Thoracic aorta (tissue), 2 donors: ENCODE measurements around the gene TCF7L2. TPM values are rescaled to one million over a fixed set of nuclear protein-coding genes. Genes with fewer than 3 reads are reported as not detected.

Source experiments
- ATAC-seq: fragments of 150-250 bp; one replicate; pipeline ENCODE4 v1.8.0; 2017; ENCODE audit warnings: low read depth; ENCODE audit not compliant: insufficient number of reproducible peaks, low FRiP score
- DNase-seq: peaks from one replicate; pipeline ENCODE4 v3.0.0-alpha.2; 2020; ENCODE audit warnings: low spot score
- H3K27ac ChIP-seq, 2 donors: fragments of 200-600 bp; sonication (generic); 1 replicate in 1 of 2; 2 replicates in 1 of 2; pipeline ENCODE4 v1.5.1; 2016; ENCODE audit warnings: mild to moderate bottlenecking in 2 of 2, moderate library complexity in 2 of 2
- H3K27me3 ChIP-seq: fragments of 200-600 bp; sonication (generic); replicated peaks from 2 replicates; pipeline ENCODE4 v1.6.0; 2016; ENCODE audit warnings: mild to moderate bottlenecking; ENCODE audit not compliant: insufficient read depth
- H3K36me3 ChIP-seq: fragments of 200-600 bp; sonication (generic); one replicate; pipeline ENCODE4 v1.5.1; 2016
- H3K4me1 ChIP-seq, 2 donors: fragments of 200-600 bp; sonication (generic); 1 replicate in 1 of 2; 2 replicates in 1 of 2; pipeline versions ENCODE4 v1.5.1 to v1.6.0; 2016; ENCODE audit warnings: low read depth in 2 of 2, mild to moderate bottlenecking in 1 of 2; ENCODE audit not compliant: control insufficient read depth in 1 of 2
- H3K4me3 ChIP-seq: fragments of 200-600 bp; sonication (generic); 2 replicates; pipeline ENCODE4 v1.5.1; 2016; ENCODE audit warnings: mild to moderate bottlenecking
- H3K9me3 ChIP-seq: fragments of 200-600 bp; sonication (generic); 2 replicates; pipeline ENCODE4 v1.5.1; 2016
- total RNA-seq, 2 donors: library from RNA; depleted of rRNA; stranded (reverse); fragments of >200 nt; gene quantifications; one replicate each; pipeline versions ENCODE4 v1.1.0 to v1.2.3, GENCODE V29; 2016
- TF ChIP-seq, protein P1 (sequence below): fragments of 200-600 bp; sonication (generic); IDR thresholded peaks from one replicate; pipeline ENCODE4 v1.5.1; 2019; ENCODE audit warnings: antibody characterized with exemption

The TCF7L2 gene
- total RNA-seq, 2 donors from 2014 or later: 21.4 to 50.5 TPM

DNA sequence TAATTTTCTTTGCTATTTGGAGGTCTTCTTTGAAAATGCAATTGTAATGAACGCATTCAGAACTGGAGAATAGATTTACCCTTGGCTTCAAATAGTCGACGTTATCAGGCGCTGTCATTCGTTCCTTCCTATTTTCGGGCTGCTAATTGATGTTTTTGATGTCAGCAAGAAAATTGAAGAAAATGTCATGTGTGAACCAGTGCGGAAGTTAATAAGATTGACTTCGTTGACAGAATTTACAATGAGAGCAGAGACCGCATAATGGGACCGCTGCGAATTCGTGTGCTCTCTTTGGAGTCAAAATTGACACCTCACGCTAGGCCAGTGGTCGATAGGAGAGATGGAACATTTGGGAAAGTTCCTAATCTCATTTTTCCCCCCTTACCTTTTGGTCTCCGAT, 168.8 kb downstream of the TCF7L2 start:
- no peak for DNase-seq
- Histone ChIP-seq H3K27me3 (no peaks in the 10 kb centered on the region), H3K27ac (no peak overlapping the region), H3K36me3 (no peaks in the 10 kb centered on the region), H3K9me3 (no peaks in the 10 kb centered on the region), H3K4me1 (peaks cover 1 to 12% of the 10 kb centered on the region in 2 donors), H3K4me3 (no peak overlapping the region)
- TF ChIP-seq, protein P1, sequence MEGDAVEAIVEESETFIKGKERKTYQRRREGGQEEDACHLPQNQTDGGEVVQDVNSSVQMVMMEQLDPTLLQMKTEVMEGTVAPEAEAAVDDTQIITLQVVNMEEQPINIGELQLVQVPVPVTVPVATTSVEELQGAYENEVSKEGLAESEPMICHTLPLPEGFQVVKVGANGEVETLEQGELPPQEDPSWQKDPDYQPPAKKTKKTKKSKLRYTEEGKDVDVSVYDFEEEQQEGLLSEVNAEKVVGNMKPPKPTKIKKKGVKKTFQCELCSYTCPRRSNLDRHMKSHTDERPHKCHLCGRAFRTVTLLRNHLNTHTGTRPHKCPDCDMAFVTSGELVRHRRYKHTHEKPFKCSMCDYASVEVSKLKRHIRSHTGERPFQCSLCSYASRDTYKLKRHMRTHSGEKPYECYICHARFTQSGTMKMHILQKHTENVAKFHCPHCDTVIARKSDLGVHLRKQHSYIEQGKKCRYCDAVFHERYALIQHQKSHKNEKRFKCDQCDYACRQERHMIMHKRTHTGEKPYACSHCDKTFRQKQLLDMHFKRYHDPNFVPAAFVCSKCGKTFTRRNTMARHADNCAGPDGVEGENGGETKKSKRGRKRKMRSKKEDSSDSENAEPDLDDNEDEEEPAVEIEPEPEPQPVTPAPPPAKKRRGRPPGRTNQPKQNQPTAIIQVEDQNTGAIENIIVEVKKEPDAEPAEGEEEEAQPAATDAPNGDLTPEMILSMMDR: no peak
- ATAC-seq: no peak

DNA sequence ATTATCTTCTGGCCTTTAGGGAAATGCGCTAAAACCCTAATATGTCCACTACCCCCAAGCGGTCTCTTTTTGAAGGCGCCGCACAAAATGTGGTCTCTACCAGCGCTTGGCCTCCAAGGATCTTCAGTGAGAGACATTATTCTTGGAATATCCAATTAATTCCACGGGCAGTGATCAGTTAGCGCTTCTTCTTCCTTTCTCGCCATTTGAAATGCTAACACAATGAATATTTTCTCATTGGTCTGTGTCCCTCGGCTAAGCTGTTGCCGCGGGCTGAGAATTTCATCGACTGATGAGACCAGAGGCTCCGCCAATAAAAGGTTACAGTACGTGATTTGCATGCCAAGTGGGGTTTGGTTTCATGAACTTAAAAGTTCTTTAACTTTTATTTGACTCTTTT, 169.8 kb downstream of the TCF7L2 start:
- DNase-seq (no peak), ATAC-seq (no peak)
- Histone ChIP-seq H3K4me3 (no peak overlapping the region), H3K36me3 (no peaks in the 10 kb centered on the region), H3K27me3 (no peaks in the 10 kb centered on the region), H3K4me1 (peaks cover 0 to 2% of the 10 kb centered on the region in 2 donors), H3K27ac (no peak overlapping the region), H3K9me3 (no peaks in the 10 kb centered on the region)
- TF ChIP-seq, protein P1: no peak

DNA sequence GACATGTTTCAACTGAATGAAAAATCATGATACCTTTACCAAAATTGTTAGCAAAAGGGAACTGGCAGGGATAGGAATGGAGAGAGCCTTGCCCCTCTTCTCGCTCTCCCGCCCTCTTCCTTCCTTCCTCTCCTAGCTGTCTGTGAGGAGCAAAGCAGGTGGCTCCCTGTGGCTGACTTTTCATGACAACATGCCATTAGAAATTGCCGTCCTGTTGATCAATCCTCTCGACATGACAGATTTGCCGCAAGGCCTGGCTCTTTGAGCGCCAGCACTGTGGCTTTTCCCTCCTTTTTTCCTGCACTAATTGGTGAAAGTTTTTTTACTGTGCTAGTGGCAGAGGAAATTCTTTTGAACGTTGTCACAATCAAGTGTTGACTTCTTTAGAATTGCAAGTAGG, 171.1 kb downstream of the TCF7L2 start:
- H3K4me1 ChIP-seq: peaks cover under 1 to 7% of the 10 kb centered on the region in 2 donors
- TF ChIP-seq, protein P1: no peak
- H3K27ac ChIP-seq: no peak overlapping the region
- ATAC-seq: no peak
- no peak for DNase-seq
- no peaks in the 10 kb centered on the region for H3K9me3 ChIP-seq
- H3K27me3 ChIP-seq: no peaks in the 10 kb centered on the region
- H3K4me3 ChIP-seq: no peak overlapping the region
- no peaks in the 10 kb centered on the region for H3K36me3 ChIP-seq

DNA sequence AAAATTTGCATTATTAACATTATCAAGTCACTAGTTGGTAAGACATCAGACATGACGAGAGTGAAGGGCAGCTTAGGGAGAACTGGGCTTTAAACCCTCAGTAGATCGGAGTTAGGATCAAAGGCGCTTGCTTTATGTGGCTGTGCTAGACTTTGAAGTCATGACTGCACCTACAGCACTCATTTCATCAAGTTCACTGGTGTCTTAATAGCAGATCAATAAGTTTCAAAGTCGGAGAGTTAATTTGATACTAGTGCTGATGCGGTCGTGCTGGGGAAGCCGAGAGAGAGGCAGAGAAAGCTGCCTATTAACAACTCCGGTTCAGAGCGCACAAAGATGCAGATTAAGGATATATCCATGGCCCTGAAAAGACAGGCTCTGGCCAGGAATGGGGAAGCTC, 172.9 kb downstream of the TCF7L2 start:
- no peaks in the 10 kb centered on the region for H3K27me3 ChIP-seq
- no peaks in the 10 kb centered on the region for H3K36me3 ChIP-seq
- TF ChIP-seq, protein P1: no peak
- no peak overlapping the region for H3K27ac ChIP-seq
- H3K9me3 ChIP-seq: no peaks in the 10 kb centered on the region
- no peak for ATAC-seq
- DNase-seq: no peak
- no peak overlapping the region for H3K4me3 ChIP-seq
- H3K4me1 ChIP-seq: peaks cover 8 to 11% of the 10 kb centered on the region in 2 donors

DNA sequence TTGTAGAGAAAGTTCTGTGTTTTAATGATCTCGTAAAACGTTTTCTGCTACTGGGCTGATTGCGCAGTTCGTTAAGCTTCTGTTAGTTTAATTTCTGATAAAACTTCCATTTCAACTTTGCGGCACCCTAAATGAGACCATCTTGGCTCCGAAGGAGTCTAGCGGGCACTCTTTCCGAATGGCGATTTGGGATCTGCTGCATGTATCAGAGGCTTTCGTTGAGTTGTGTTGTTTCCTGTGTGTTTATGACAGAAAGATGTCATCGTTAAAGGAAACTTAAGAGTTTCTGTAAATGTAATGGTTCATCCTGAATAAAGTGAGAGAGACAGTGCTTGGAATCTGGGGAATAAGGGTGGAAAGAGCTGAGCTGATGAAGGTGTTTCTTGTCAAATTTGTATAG, 174.7 kb downstream of the TCF7L2 start:
- Histone ChIP-seq H3K4me1 (peaks cover 8 to 11% of the 10 kb centered on the region in 2 donors), H3K27me3 (no peaks in the 10 kb centered on the region), H3K4me3 (no peak overlapping the region), H3K36me3 (no peaks in the 10 kb centered on the region), H3K27ac (no peak overlapping the region), H3K9me3 (no peaks in the 10 kb centered on the region)
- TF ChIP-seq, protein P1: no peak
- DNase-seq: no peak
- no peak for ATAC-seq
